GM18505 (cell line): ENCODE measurements around the gene APPL2.

ENCODE experiments used
- ATAC-seq: cut with Tn5 transposase; IDR thresholded peaks from one replicate; pipeline ENCODE4 v1.9.1; 2021; ENCODE audit not compliant: unreplicated experiment
- POLR2A ChIP-seq: IDR thresholded peaks from 4 replicates; pipeline ENCODE4 v1.6.1; 2011; ENCODE audit warnings: borderline replicate concordance; ENCODE audit not compliant: insufficient read depth, insufficient read length; ENCODE audit errors: extremely low read depth

Gene APPL2

DNA sequence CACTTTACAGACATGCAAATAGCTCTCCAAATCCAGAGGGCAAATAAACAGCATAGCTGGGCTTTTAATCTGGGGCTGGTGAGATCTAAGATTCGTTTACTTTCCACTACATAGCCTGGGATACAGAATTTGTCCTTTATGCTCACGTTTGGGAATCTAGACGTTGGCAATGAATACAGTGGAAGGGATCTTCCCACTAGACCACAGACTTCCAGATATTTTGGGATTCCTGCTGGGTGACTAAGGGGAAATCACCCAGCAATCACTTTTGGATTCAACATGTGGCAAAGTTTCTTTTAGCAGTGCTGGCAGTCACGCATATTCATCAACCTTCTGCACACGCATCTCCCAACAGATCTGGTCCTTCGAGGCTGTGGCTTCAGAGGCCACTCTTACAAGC is 23.5 kb downstream of the APPL2 start:
- no peak for ATAC-seq
- no peak for TF ChIP-seq POLR2A

- ATAC-seq, result no peak
- no peak for TF ChIP-seq POLR2A
These were observed 26.9 kb downstream of the APPL2 start for GRCh38 chr12:105209091-105209490.

GRCh38 chr12:105206686-105207374 is 29.1 kb downstream of the APPL2 start:
- TF ChIP-seq POLR2A, result no peak
- no peak for ATAC-seq

DNA sequence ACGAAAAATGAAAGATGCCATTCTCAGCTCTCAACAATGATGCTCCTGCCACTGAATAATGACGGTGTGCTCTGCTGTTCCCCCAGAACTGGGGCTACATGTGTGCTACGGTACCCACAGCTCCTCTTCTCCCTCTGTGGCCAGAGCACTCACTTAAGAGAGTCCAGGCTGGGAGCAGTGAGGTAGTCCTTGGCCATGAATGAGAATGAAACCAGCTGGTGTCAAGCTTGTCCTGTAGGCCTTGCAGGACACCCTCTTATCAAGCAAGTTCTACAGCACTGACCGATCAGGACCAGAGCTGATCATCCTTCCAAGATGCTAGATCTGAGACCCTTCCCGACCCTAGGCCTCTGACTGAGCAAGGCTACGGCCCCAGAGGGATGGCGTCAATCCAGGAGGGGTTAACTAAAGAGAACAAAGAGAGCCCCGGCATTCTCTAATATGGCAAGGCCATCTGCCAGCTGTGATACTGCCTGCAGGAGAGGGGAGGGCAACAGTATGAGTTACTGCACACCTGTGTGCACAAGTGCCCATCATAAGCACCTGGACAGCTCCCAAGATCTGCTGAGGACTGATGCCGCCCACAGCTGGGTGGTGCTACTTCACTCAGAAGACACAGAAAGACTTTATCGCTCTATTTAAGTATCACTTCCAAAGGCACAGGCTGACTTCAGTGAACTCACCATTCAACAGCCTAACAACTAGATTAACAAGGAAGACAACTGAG is 30.5 kb downstream of the APPL2 start:
- no peak for TF ChIP-seq POLR2A
- no peak for ATAC-seq

- no peak for ATAC-seq
- no peak for TF ChIP-seq POLR2A
These were observed 31.1 kb downstream of the APPL2 start for GRCh38 chr12:105204916-105205315.

DNA sequence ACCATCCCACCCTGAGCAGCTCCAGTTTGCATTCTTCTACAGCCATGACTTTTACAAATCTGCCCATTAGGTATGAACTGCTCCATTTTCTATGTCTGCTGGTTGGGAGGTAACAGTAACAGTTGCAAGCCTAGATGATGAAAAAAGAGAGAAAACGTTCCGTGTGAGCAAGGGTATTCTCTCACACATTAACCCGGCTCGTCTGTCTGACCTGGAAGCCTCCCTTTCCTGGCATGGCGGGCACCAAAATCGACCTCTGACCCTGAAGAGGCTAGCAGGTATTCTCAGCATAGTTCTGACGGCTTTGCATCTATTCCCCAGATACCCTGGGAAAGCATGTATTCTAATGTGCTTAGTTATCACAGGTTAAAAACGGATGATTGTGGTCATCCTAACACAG is 31.8 kb downstream of the APPL2 start:
- no peak for TF ChIP-seq POLR2A
- ATAC-seq, result no peak

DNA sequence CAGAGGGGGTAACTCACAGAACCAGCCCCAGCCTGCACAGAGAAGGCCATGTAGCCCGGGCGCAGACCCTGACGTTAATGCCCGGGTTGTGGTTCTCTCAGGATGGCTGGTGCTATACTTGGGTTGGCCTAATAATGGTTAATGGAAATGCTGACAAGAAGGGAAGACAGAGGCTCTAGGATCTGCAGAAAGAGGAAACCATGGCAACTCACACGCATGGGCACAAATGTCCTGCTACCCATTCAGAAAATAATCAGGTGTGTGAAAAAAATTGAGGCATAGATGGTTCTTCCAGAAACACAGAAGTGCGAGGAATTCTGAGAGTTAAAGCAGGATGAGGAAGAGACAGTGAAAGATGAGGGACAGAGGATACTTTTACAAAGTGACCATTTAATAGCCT is 33.8 kb downstream of the APPL2 start:
- no peak for TF ChIP-seq POLR2A
- no peak for ATAC-seq

GRCh38 chr12:105201299-105201698 is 34.7 kb downstream of the APPL2 start:
- no peak for ATAC-seq
- no peak for TF ChIP-seq POLR2A

- TF ChIP-seq POLR2A, result no peak
- ATAC-seq, result no peak
These were observed 35.6 kb downstream of the APPL2 start for GRCh38 chr12:105200385-105200784.

DNA sequence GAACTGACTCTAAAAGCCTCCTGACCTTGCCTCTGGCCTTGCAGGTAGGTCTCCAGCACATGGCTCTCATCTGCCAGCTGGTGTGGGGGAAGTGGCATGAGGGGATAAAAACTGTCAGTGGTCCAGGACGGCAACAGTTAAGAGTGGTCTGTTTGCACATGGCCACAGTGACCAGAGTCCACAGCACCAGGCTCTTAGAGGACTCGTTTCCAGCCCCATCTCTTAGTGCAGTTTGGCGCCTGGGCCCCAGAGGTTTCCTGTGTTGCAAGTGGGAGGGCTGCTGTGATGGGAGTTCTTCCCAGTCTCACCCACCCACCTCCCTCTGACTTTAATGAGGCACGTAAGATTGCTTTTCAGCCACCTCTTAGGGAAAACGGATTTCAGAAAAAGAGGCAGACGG is 37.0 kb downstream of the APPL2 start:
- no peak for ATAC-seq
- TF ChIP-seq POLR2A, result no peak

GRCh38 chr12:105196090-105196489 is 39.9 kb downstream of the APPL2 start:
- ATAC-seq, result no peak
- TF ChIP-seq POLR2A, result no peak

DNA sequence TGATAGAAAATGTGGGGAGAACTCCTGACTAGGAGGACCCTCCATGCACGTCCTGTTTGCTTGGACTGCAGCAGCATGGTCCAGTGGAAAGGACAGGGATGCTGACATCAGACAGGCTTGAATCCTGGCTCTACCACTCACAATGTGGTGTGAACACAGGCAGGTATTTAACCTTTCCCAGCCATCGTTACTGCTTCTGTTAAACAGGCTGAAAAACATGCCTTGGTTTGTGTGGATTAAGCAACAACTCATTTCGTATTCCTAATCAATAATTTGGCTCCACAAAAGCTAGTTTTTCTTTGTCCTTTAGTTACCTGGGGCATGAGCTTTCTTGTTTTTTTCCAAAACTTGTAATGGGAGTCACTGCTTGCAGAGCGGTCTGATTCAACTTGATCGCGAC is 41.0 kb downstream of the APPL2 start:
- no peak for ATAC-seq
- TF ChIP-seq POLR2A, result no peak

DNA sequence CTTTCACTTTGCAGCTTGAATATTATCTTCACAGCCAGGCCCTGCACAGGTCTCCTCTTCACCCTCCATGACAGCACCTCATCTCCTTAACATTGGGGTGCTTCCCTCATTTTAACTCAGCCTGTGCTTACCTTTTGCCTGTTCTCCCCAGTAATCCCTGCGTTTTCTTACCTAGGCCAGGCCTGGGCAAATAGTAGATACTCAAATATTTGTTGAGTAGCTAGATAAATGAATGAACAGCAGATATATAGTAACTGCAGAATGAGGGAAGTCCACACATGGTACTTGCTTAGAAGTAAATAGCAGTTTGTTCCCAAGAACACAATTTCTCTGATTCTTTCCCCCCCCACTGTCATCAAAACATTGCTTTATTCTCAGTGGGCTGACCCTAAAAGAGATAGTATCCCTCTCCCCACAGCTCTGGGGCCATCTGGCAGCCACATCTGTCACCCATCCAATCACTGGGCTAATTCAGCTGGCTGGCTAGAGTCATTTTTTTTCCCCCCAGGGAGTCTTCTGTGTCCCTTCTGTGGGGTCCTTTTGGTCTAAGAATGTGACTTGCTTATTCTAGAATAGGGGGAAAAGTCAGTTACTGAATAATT is 43.2 kb downstream of the APPL2 start:
- TF ChIP-seq POLR2A, result no peak
- ATAC-seq, result no peak

DNA sequence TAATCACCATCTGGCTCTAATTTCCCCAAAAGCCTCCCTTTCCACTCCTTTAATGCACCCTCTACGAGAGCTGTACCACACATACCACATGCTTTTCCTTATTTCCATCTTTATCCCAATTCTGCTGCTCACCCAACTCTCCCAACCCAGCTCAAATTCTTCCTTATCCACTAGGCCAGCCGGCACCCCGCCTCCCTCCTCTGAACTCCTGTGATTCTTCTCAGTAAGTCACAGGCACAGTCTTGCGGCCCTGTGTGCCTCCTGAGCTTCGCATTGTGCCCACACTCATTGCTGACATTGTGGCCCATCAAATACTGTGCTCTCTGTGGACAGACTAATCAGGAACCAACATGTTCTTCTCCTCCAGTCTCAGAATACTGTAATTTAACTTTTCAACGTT is 45.4 kb downstream of the APPL2 start:
- no peak for TF ChIP-seq POLR2A

More for the DNA sequence above, 45.4 kb downstream of the APPL2 start:
- no peak for ATAC-seq
